22Rv1 (cell line): ENCODE measurements around the gene CEP63.

Experiments used
- ZFX ChIP-seq: fragments of 450-650 bp; IDR thresholded peaks from 2 replicates; pipeline ENCODE4 v1.6.1; 2017; ENCODE audit warnings: antibody characterized with exemption, borderline replicate concordance
- TF ChIP-seq, protein P1 (sequence below): fragments of 450-650 bp; IDR thresholded peaks from 2 replicates; pipeline ENCODE4 v1.5.1; 2017; ENCODE audit warnings: mild to moderate bottlenecking

DNA sequence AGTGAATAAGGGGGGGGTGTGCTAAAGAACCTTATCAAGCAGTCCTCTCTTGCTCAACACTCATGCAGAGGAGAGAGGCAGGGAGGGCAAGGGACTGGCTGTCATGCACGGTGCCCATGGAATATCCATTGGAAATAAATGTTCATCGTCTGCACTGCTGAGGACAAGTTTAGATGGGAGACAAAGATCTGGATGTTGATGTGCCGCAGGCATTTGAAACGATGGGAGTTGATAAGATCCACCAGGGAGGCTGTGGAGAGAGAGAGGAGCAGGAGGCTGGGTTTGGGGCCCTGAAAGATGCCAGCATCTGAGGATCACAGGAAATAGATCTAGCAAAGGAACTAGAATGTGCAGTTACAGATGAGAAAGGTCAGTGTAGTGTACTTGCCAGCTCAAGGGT lies 76.2 kb downstream of the CEP63 start:
- TF ChIP-seq, protein P1, sequence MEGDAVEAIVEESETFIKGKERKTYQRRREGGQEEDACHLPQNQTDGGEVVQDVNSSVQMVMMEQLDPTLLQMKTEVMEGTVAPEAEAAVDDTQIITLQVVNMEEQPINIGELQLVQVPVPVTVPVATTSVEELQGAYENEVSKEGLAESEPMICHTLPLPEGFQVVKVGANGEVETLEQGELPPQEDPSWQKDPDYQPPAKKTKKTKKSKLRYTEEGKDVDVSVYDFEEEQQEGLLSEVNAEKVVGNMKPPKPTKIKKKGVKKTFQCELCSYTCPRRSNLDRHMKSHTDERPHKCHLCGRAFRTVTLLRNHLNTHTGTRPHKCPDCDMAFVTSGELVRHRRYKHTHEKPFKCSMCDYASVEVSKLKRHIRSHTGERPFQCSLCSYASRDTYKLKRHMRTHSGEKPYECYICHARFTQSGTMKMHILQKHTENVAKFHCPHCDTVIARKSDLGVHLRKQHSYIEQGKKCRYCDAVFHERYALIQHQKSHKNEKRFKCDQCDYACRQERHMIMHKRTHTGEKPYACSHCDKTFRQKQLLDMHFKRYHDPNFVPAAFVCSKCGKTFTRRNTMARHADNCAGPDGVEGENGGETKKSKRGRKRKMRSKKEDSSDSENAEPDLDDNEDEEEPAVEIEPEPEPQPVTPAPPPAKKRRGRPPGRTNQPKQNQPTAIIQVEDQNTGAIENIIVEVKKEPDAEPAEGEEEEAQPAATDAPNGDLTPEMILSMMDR: no peak
- TF ChIP-seq ZFX: no peak
